Sigmoid colon (tissue), 3 donors: ENCODE results near the gene EEFSEC.

Source experiments
- POLR2A ChIP-seq, 2 donors: fragments of 450-650 bp; IDR thresholded peaks; one replicate each; pipeline ENCODE4 v1.6.1; 2016; ENCODE audit warnings: antibody characterized with exemption in 2 of 2, mild to moderate bottlenecking in 2 of 2, moderate library complexity in 2 of 2
- TF ChIP-seq, protein P1 (sequence below), 4 experiments: fragments of 450-650 bp in 3 of 4; fragments of 200-600 bp in 1 of 4; IDR thresholded peaks; one replicate each; pipeline ENCODE4 v1.5.1; 2016 to 2019; ENCODE audit warnings: antibody characterized with exemption in 4 of 4, mild to moderate bottlenecking in 3 of 4, moderate library complexity in 2 of 4

DNA sequence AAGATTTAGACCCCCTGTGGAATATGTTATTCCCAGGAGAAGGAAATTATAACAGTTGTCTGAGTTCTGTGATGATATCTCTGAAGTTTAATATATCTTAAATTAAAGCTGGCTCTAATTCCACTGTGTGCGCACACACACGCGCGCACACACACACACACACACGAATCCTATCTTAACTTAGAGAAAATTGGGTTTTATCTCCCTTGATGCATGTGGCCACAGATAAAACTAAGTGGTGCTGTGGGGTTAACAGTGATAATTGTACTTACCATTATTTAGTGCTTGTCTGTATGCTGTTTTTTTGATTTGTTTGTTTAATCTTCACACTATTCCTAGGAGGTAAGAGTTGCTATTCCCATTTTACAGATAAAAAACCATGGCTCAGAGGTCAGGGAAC is 7.4 kb downstream of the EEFSEC start:
- TF ChIP-seq, protein P1, sequence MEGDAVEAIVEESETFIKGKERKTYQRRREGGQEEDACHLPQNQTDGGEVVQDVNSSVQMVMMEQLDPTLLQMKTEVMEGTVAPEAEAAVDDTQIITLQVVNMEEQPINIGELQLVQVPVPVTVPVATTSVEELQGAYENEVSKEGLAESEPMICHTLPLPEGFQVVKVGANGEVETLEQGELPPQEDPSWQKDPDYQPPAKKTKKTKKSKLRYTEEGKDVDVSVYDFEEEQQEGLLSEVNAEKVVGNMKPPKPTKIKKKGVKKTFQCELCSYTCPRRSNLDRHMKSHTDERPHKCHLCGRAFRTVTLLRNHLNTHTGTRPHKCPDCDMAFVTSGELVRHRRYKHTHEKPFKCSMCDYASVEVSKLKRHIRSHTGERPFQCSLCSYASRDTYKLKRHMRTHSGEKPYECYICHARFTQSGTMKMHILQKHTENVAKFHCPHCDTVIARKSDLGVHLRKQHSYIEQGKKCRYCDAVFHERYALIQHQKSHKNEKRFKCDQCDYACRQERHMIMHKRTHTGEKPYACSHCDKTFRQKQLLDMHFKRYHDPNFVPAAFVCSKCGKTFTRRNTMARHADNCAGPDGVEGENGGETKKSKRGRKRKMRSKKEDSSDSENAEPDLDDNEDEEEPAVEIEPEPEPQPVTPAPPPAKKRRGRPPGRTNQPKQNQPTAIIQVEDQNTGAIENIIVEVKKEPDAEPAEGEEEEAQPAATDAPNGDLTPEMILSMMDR (IDR thresholded peaks at IDR 0.05), result no peak
- TF ChIP-seq POLR2A (IDR thresholded peaks at IDR 0.05), result no peak
